ENCODE measurements around the gene PRR30.
"Not testable (repeated sequence)": the region's sequence is repeated elsewhere in the genome, so short reads cannot be mapped to it uniquely, and the experiment has no call there.

The PRR30 gene

GRCh38 chr2:27139310-27139709, at the start of gene PRR30:
Gene PRR30 (minus strand): TSS chr2:27139410. CDS start chr2:27138329, 1,081 bp downstream.
- DNase-seq (ENCODE audit: low read depth): no peak

GRCh38 chr2:27186613-27187345, 47.6 kb upstream of the PRR30 start:
- no peak for DNase-seq (ENCODE audit: low read depth)

GRCh38 chr2:27185331-27186026, 46.3 kb upstream of the PRR30 start:
- peak; percentile 92 for DNase-seq (ENCODE audit: low read depth)

DNA sequence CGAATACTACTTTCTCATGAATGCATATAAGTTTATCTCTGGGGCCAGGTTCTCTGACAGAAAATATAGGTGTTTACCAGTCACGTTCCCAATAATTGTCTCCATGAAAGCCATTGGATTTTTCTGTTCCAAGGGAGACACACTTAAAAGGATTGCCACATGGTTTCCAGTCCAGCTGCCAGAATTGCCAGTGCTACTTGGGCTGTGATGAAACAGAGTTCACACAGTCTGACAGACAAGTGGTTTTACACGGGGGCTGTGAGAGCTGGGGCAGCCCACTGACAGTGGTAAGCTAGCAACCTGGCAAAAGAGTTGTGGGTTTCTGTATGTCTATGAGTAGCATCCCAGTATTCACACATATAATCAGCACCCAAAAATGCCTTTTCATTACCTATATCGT, 44.9 kb upstream of the PRR30 start:
- DNase-seq (ENCODE audit: low read depth): peak; percentile 52

DNA sequence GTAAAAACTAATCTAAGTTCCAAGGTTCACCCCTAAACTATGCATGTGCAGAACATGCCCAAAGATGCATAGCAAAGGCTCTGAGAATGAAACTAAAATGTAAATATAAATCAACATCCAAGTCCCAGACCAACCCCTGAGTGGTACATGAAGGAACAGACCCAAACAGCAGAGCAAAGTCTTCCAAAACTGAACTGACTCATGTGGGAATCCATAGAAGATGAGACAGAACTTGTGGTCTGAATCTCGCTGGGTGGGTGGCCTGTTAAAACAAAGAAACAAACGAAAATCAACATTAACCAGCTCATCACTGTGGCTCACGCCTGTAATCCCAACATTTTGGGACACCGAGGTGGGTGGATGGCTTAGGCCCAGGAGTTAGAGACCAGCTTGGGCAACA, 43.1 kb upstream of the PRR30 start:
- peak; percentile 77 for DNase-seq (ENCODE audit: low read depth)

GRCh38 chr2:27179344-27180000, 40.3 kb upstream of the PRR30 start:
- no peak for DNase-seq (ENCODE audit: low read depth)

DNA sequence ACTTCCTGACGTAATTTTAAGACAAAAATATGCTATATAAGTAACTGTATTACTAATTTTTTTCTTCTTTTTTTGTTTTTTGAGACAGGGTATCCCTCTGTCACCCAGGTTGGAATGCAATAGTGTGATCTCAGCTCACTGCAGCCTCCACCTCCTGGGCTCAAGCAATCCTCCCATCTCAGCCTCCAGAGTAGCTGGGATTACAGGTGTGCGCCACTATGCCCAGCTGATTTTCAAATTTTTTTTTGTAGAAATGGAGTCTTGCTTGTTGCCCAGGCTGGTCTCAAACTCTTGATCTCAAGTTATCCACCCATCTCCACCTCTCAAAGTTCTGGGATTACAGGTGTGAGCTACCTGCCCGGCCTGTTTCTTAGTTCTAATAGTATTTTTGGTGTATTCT, 39.3 kb upstream of the PRR30 start:
- DNase-seq (ENCODE audit: low read depth): no peak

- no peak for DNase-seq (ENCODE audit: low read depth)
Observed at GRCh38 chr2:27177441-27178351, 38.5 kb upstream of the PRR30 start.

DNA sequence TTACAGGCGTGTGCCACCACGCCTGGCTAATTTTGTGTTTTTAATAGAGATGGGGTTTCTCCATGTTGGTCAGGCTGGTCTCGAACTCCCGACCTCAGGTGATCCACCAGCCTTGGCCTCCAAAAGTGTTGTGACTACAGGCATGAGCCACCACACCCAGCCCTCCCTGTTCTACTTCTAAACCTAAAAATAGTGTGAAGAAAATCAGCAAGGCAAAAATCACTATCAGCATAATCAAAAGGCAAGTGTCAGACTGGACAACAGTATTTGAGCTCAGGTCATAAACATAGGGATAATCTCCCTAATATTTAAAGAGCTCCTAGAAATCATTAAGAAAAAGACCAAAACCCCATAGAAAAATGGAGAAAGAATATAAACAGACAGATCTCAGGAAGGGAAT, 36.6 kb upstream of the PRR30 start:
- not testable (repeated sequence) for DNase-seq (ENCODE audit: low read depth)

GRCh38 chr2:27175330-27175729, 36.1 kb upstream of the PRR30 start:
- peak; percentile 31 for DNase-seq (ENCODE audit: low read depth)

DNA sequence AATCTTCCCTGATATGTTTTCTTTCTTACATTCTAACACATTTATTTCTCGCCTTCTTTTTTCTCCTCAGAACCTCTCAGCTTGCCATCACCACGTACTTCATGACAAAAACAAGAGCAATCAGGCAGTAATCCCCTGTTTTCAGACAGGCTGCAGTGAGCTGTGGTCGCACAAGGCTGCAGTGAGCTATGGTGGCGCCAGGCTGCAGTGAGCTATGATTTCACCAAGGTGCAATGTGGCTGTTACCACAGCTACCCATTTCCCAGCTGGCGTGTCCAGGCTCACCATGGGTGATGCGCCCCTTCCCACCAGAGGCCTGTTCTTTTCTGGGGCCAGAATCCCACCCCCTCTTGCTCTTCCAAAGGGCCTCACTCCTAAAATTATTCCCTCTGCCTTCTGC, 35.4 kb upstream of the PRR30 start:
- DNase-seq (ENCODE audit: low read depth): no peak

- DNase-seq (ENCODE audit: low read depth): no peak
Observed at GRCh38 chr2:27171351-27171848, 32.2 kb upstream of the PRR30 start.

DNA sequence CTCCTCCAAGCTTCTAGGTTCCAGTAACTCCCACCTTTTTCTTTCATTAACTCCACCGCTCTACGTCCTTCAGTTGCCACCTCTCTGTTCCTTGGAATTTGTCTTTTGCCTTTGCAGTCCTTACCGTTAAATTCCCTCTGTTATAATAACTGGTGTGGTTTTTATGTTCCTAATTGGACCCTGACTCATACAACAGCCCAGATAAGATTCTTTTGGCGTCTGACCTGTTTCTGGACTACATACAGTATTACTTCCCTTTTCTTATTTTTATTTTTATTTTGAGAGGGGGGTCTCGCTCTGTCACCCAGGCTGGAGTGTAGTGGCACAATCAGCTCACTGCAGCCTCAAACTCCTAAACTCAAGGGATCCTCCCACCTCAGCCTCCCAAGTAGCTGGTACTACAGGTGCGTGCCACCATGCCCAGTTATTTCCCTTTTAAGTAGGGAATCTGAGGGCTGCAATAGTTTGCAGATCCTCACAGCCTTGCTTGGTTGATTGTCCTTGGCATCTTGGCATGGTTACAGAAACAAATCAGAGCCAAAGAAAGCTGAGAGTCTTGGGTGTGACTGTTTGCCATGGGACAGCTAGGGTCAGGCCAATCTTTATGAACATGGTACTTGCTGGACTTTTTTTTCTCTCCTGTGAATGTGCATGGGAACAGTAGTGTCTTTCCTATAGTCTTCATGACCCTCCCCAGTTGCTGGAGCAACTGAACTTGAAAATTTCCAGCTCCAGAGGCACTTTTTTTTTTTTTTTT, 31.5 kb upstream of the PRR30 start:
- no peak for DNase-seq (ENCODE audit: low read depth)

GRCh38 chr2:27164960-27165763, 26.0 kb upstream of the PRR30 start:
- no peak for DNase-seq (ENCODE audit: low read depth)

GRCh38 chr2:27162151-27163121, 23.2 kb upstream of the PRR30 start:
- peak; percentile 17 for DNase-seq (ENCODE audit: low read depth)

- DNase-seq (ENCODE audit: low read depth): no peak
Observed at GRCh38 chr2:27160191-27160590, 21.0 kb upstream of the PRR30 start.

- no peak for DNase-seq (ENCODE audit: low read depth)
Observed at GRCh38 chr2:27159271-27159670, 20.1 kb upstream of the PRR30 start.

DNA sequence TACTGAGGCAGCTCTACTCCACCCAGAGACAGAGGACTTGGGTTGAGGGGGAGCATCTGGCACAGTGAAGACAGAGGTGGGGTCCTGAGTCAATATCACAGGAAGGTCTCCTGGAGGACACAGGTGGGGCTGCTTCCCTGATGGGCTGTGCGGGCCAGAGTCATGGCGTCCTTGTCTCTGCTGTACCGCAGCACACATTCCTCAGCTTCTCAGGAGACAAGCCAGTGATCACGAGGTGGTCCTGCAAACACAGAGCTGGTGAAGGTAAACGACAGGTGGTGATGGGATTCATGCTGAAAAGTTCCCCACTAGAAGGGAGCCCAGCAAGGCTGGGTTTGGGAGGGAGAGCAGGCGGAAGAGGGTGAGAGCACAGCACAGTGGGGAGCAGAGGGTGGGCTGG, 19.3 kb upstream of the PRR30 start:
- no peak for DNase-seq (ENCODE audit: low read depth)

- DNase-seq (ENCODE audit: low read depth): no peak
Observed at GRCh38 chr2:27155069-27155520, 15.9 kb upstream of the PRR30 start.
